ENCODE measurements around the gene LIN28B. TPM values are rescaled to one million over a fixed set of nuclear protein-coding genes. Genes with fewer than 3 reads are reported as not detected.

The LIN28B gene
- total and polyA plus RNA-seq, 2 of the 4 experiments (the other 2 are of a cell fraction), result not detected

- ChIA-PET POLR2A (ENCODE audit: unreplicated experiment) (no interaction called here), CTCF (interaction anchor here (0.5 kb wide), 1 partner anchor 10 kb away, joined by 3 read pairs; no protein-coding TSS in a partner anchor)
- Histone ChIP-seq H3K27me3 (ENCODE audit: control insufficient read depth, insufficient read depth, low read length) (no peaks in the 10 kb centered on the region), H3K4ac (ENCODE audit: low read depth, low read length) (no peak overlapping the region), H3K79me1 (ENCODE audit: low read depth in 1 of 2, low read length in 2 of 2) (peaks cover 0 to 4% of the 10 kb centered on the region in 2 experiments; a peak in 1 of 4 replicates), H3K9me1 (ENCODE audit: insufficient read depth, low read length) (no peaks in the 10 kb centered on the region; the same call in 1 of the 2 replicates), H3K56ac (ENCODE audit: extremely low read depth, insufficient read depth, low read length) (no peak overlapping the region), H3K9ac (ENCODE audit: low read depth, low read length) (no peak overlapping the region), H3K9me3 (ENCODE audit: control insufficient read depth, insufficient read depth, low read length) (no peaks in the 10 kb centered on the region), H3K4me3 (ENCODE audit: insufficient read depth, low read depth, low read length) (no peak overlapping the region), H3K14ac (replicated peaks; ENCODE audit: low read depth, low read length) (no peak overlapping the region), H2AFZ (replicated peaks; ENCODE audit: low read length, poor library complexity) (no peak overlapping the region), H2AK5ac (ENCODE audit: low read depth, low read length) (no peak overlapping the region), H4K8ac (ENCODE audit: low read depth in 2 of 2, low read length in 2 of 2) (no peak overlapping the region), H4K5ac (ENCODE audit: low read depth, low read length) (no peak overlapping the region), H3K4me2 (ENCODE audit: low read depth, low read length) (no peak overlapping the region), H2BK5ac (ENCODE audit: low read depth, low read length, poor library complexity, severe bottlenecking) (no peak overlapping the region), H3K23ac (ENCODE audit: low read depth, low read length) (no peak overlapping the region), H2BK120ac (ENCODE audit: low read depth, low read length) (no peak overlapping the region), H4K20me1 (ENCODE audit: insufficient read depth, low read length) (no peaks in the 10 kb centered on the region), H4K91ac (ENCODE audit: insufficient read depth, low read depth, low read length) (no peak overlapping the region), H3K27ac (ENCODE audit: insufficient read depth, low read length) (no peak overlapping the region), H3K36me3 (ENCODE audit: control insufficient read depth, insufficient read depth, low read length) (peaks cover 13% of the 10 kb centered on the region), H3K4me1 (ENCODE audit: control insufficient read depth, insufficient read depth, low read length) (no peaks in the 10 kb centered on the region), H2BK15ac (ENCODE audit: low read depth, low read length) (no peak overlapping the region), H2AK9ac (replicated peaks; ENCODE audit: low read depth, low read length, poor library complexity) (no peak overlapping the region), H3K18ac (ENCODE audit: low read depth, low read length) (no peak overlapping the region), H2BK20ac (ENCODE audit: low read depth, low read length) (no peak overlapping the region)
- 100% methylated on average over 2 of the region's 5 CpGs; no CpG with 5 or more reads in 1 of the 2 experiments for WGBS, 2 experiments (ENCODE audit: extremely low coverage in 2 of 2, insufficient read length in 1 of 2)
- ATAC-seq (ENCODE audit: low read depth), result no peak
- TF ChIP-seq USF2 (IDR thresholded peaks at IDR 0.05; ENCODE audit: low read depth, low read length), result no peak
- no peak for TF ChIP-seq RFX5 (IDR thresholded peaks at IDR 0.05; ENCODE audit: low read depth, low read length)
- DNase-seq, result no peak
- dilution Hi-C loops (cut with HindIII; ENCODE audit: low sequenced_read_pairs, unreplicated experiment) (no loop called here), in situ Hi-C loops (cut with MboI; ENCODE audit: low sequenced_read_pairs) (no loop called here), intact Hi-C loops (cut with micrococcal nuclease) (no loop called here)
- BruUV-seq (replicated peaks), result no TSS peak
Observed at GRCh38 chr6:105102186-105102585, 145.3 kb downstream of the LIN28B start.
